CD14-positive monocyte (primary cell): ENCODE measurements around the gene WWC1. TPM values are rescaled to one million over a fixed set of nuclear protein-coding genes. Genes with fewer than 3 reads are reported as not detected.

Experiments used
- DNase-seq, 3 donors: peaks; one replicate each; pipeline ENCODE4 v3.0.0-alpha.2; 2011 to 2022
- H2AFZ ChIP-seq: 2 replicates; pipeline ENCODE4 v1.6.0; 2012; ENCODE audit warnings: mild to moderate bottlenecking, low read depth, low read length, inconsistent platforms; ENCODE audit not compliant: insufficient read depth, poor library complexity, severe bottlenecking
- H3K27ac ChIP-seq, 2 donors: 1 replicate in 1 of 2; 2 replicates in 1 of 2; pipeline ENCODE4 v1.5.1; 2012 to 2013; ENCODE audit warnings: low read length in 2 of 2, control low read depth in 1 of 2, inconsistent platforms in 1 of 2, low read depth in 1 of 2, mild to moderate bottlenecking in 1 of 2
- H3K27me3 ChIP-seq, 2 donors: one replicate each; pipeline versions ENCODE4 v1.6.0 to v1.6.1; 2011 to 2013; ENCODE audit warnings: low read length in 2 of 2; ENCODE audit not compliant: control insufficient read depth in 2 of 2, insufficient read depth in 2 of 2
- H3K36me3 ChIP-seq, 2 donors: replicated peaks in 1 of 2; 1 replicate in 1 of 2; 2 replicates in 1 of 2; pipeline versions ENCODE4 v1.5.1 to v1.6.1; 2012 to 2013; ENCODE audit warnings: low read length in 2 of 2, control low read depth in 1 of 2, inconsistent platforms in 1 of 2, mild to moderate bottlenecking in 1 of 2; ENCODE audit not compliant: insufficient read depth in 2 of 2, control insufficient read depth in 1 of 2
- H3K4me1 ChIP-seq, 2 donors: 1 replicate in 1 of 2; 2 replicates in 1 of 2; pipeline versions ENCODE4 v1.5.1 to v1.6.1; 2012 to 2013; ENCODE audit warnings: low read length in 2 of 2, control low read depth in 1 of 2, inconsistent platforms in 1 of 2, mild to moderate bottlenecking in 1 of 2, moderate library complexity in 1 of 2; ENCODE audit not compliant: insufficient read depth in 2 of 2, control insufficient read depth in 1 of 2
- H3K4me2 ChIP-seq: replicated peaks from 2 replicates; pipeline ENCODE3; 2012; ENCODE audit warnings: low read length, moderate library complexity, mild to moderate bottlenecking; ENCODE audit not compliant: poor library complexity, severe bottlenecking; ENCODE audit errors: extremely low read depth
- H3K4me3 ChIP-seq, 3 experiments: fragments of 200-600 bp in 1 of 3; sonication (generic) in 1 of 3; replicated peaks in 1 of 3; 1 replicate in 2 of 3; 2 replicates in 1 of 3; pipeline ENCODE4 v1.5.1; 2011 to 2013; ENCODE audit warnings: low read length in 3 of 3, mild to moderate bottlenecking in 3 of 3, control low read depth in 2 of 3, low read depth in 2 of 3, inconsistent platforms in 1 of 3, moderate library complexity in 1 of 3
- H3K79me2 ChIP-seq: 2 replicates; pipeline ENCODE4 v1.6.0; 2012; ENCODE audit warnings: mild to moderate bottlenecking, control low read depth, inconsistent platforms, low read length, moderate library complexity; ENCODE audit not compliant: insufficient read depth
- H3K9ac ChIP-seq: 2 replicates; pipeline ENCODE4 v1.6.0; 2017; ENCODE audit warnings: low read length, mild to moderate bottlenecking; ENCODE audit not compliant: insufficient read depth, poor library complexity, severe bottlenecking
- H3K9me3 ChIP-seq, 2 donors: replicated peaks in 1 of 2; 1 replicate in 1 of 2; 2 replicates in 1 of 2; pipeline versions ENCODE4 v1.5.1 to v1.6.1; 2012 to 2013; ENCODE audit warnings: low read length in 2 of 2, control low read depth in 1 of 2; ENCODE audit not compliant: control insufficient read depth in 1 of 2, insufficient read depth in 1 of 2
- H4K20me1 ChIP-seq: 2 replicates; pipeline ENCODE4 v1.6.0; 2012; ENCODE audit warnings: mild to moderate bottlenecking, low read length, control low read depth, moderate library complexity; ENCODE audit not compliant: insufficient read depth
- H3K27ac Mint-ChIP-seq, 7 donors: one replicate each; pipeline ENCODE4 v1.8.0; 2020; ENCODE audit warnings: mild to moderate bottlenecking in 7 of 7, mixed read lengths in 7 of 7, moderate library complexity in 6 of 7, inconsistent platforms in 2 of 7
- H3K27me3 Mint-ChIP-seq, 3 donors: one replicate each; pipeline ENCODE4 v1.8.0; 2021 to 2022; ENCODE audit warnings: low read depth in 3 of 3, mild to moderate bottlenecking in 3 of 3, mixed read lengths in 3 of 3, moderate library complexity in 3 of 3, inconsistent platforms in 1 of 3
- H3K36me3 Mint-ChIP-seq, 2 donors: one replicate each; pipeline ENCODE4 v1.8.0; 2020; ENCODE audit warnings: mixed read lengths in 2 of 2, inconsistent platforms in 1 of 2, mild to moderate bottlenecking in 1 of 2
- H3K4me1 Mint-ChIP-seq: one replicate; pipeline ENCODE4 v1.8.0; 2020; ENCODE audit warnings: mild to moderate bottlenecking, mixed read lengths
- H3K4me3 Mint-ChIP-seq, 2 donors: one replicate each; pipeline ENCODE4 v1.8.0; 2020; ENCODE audit warnings: mild to moderate bottlenecking in 2 of 2, mixed read lengths in 2 of 2, moderate library complexity in 1 of 2
- H3K9me3 Mint-ChIP-seq, 7 donors: one replicate each; pipeline ENCODE4 v1.8.0; 2020 to 2022; ENCODE audit warnings: mixed read lengths in 7 of 7, mild to moderate bottlenecking in 6 of 7, moderate library complexity in 6 of 7, inconsistent platforms in 2 of 7
- CTCF ChIP-seq: fragments of 200-600 bp; IDR thresholded peaks from one replicate; pipeline ENCODE4 v1.8.0; 2022; ENCODE audit warnings: antibody characterized with exemption, mild to moderate bottlenecking
- WGBS: methylation state at CpG from one replicate; pipeline ENCODE4 v1.1.5; 2013; ENCODE audit warnings: missing lambda C conversion rate; ENCODE audit not compliant: insufficient coverage; 5-methylcytosine and 5-hydroxymethylcytosine counted together
- intact Hi-C, 2 donors: fragments of 100-400 bp; cut with micrococcal nuclease; formaldehyde crosslinking; loops; one replicate each; pipeline versions ENCODE4 v1.15.0 to v1.15.1; 2023
- polyA plus RNA-seq, 3 donors: library from polyadenylated mRNA; depleted of rRNA in 1 of 3; unstranded in 2 of 3; stranded (reverse) in 1 of 3; fragments of 300-500 nt in 2 of 3; fragments of >200 nt in 1 of 3; fragmentation: Illumina TruSeq in 2 of 3; gene quantifications; 1 replicate in 2 of 3; 2 replicates in 1 of 3; pipeline ENCODE4 v1.2.3, GENCODE V29; 2012 to 2021

WWC1 gene
- polyA plus RNA-seq, 3 donors = not detected

GRCh38 chr5:168400429-168401220 lies 109.2 kb downstream of the WWC1 start:
- H3K27me3 Mint-ChIP-seq = peaks cover 0 to 4% (median 3%) of the 10 kb centered on the region in 3 donors
- H3K4me2 ChIP-seq = no peak overlapping the region
- H3K9me3 Mint-ChIP-seq = no peaks in the 10 kb centered on the region
- no peaks in the 10 kb centered on the region for H3K4me1 ChIP-seq
- H3K9ac ChIP-seq = no peak overlapping the region
- no peak overlapping the region for H2AFZ ChIP-seq
- H3K4me3 Mint-ChIP-seq = no peak overlapping the region
- no peaks in the 10 kb centered on the region for H3K79me2 ChIP-seq
- no peak overlapping the region for H3K4me3 ChIP-seq
- H3K27me3 ChIP-seq = no peaks in the 10 kb centered on the region
- H3K27ac ChIP-seq = no peak overlapping the region
- H3K9me3 ChIP-seq = no peaks in the 10 kb centered on the region
- no peaks in the 10 kb centered on the region for H3K36me3 Mint-ChIP-seq
- H3K27ac Mint-ChIP-seq = no peak overlapping the region
- no peaks in the 10 kb centered on the region for H4K20me1 ChIP-seq
- no peak for DNase-seq
- H3K4me1 Mint-ChIP-seq = peaks cover 2% of the 10 kb centered on the region
- intact Hi-C loops = no loop called here
- 86% methylated on average over 1 of the region's 4 CpGs for WGBS
- no peak for TF ChIP-seq CTCF
- no peaks in the 10 kb centered on the region for H3K36me3 ChIP-seq

- Mint-ChIP-seq H3K9me3 (no peaks in the 10 kb centered on the region), H3K36me3 (no peaks in the 10 kb centered on the region), H3K4me3 (no peak overlapping the region), H3K4me1 (peaks cover 2% of the 10 kb centered on the region), H3K27ac (no peak overlapping the region), H3K27me3 (peaks cover 0 to 4% (median 3%) of the 10 kb centered on the region in 3 donors)
- Histone ChIP-seq H3K36me3 (no peaks in the 10 kb centered on the region), H3K79me2 (no peaks in the 10 kb centered on the region), H4K20me1 (no peaks in the 10 kb centered on the region), H3K9ac (no peak overlapping the region), H3K4me2 (no peak overlapping the region), H3K9me3 (no peaks in the 10 kb centered on the region), H3K27me3 (no peaks in the 10 kb centered on the region), H3K4me1 (no peaks in the 10 kb centered on the region), H3K27ac (no peak overlapping the region), H3K4me3 (no peak overlapping the region), H2AFZ (no peak overlapping the region)
- no peak for TF ChIP-seq CTCF
- DNase-seq = no peak
- no CpG with 5 or more reads among the region's 5 CpGs for WGBS
- intact Hi-C loops = no loop called here
Measured at GRCh38 chr5:168401226-168401625, 109.8 kb downstream of the WWC1 start.
